Heart right ventricle (tissue), 16 donors: ENCODE measurements around the gene PRKCD. TPM values are rescaled to one million over a fixed set of nuclear protein-coding genes. Genes with fewer than 3 reads are reported as not detected.

Experiments
- ATAC-seq, 8 donors: fragments of 200-7000 bp; cut with Tn5 transposase; one replicate each; pipeline ENCODE4 v1.9.1; 2020; ENCODE audit warnings: mild to moderate bottlenecking in 8 of 8, moderate library complexity in 8 of 8, moderate number of reproducible peaks in 1 of 8
- DNase-seq, 2 donors: peaks; one replicate each; pipeline ENCODE4 v3.0.0-alpha.2; 2020
- H3K27ac ChIP-seq, 10 donors: fragments of 200-600 bp; sonication (generic) in 2 of 10; one replicate each; pipeline versions ENCODE4 v1.5.0 to v1.8.0; 2020 to 2022; ENCODE audit warnings: mild to moderate bottlenecking in 3 of 10
- H3K27me3 ChIP-seq, 7 donors: fragments of 200-600 bp; one replicate each; pipeline ENCODE4 v1.8.0; 2021 to 2022; ENCODE audit warnings: mild to moderate bottlenecking in 2 of 7
- H3K36me3 ChIP-seq, 9 donors: fragments of 200-600 bp; sonication (generic) in 1 of 9; one replicate each; pipeline versions ENCODE4 v1.5.0 to v1.8.0; 2020 to 2022; ENCODE audit warnings: mild to moderate bottlenecking in 2 of 9
- H3K4me1 ChIP-seq, 9 donors: fragments of 200-600 bp; sonication (generic) in 1 of 9; one replicate each; pipeline versions ENCODE4 v1.5.0 to v1.8.0; 2020 to 2022; ENCODE audit warnings: mild to moderate bottlenecking in 4 of 9
- H3K4me3 ChIP-seq, 10 donors: fragments of 200-600 bp; sonication (generic) in 2 of 10; one replicate each; pipeline versions ENCODE4 v1.5.0 to v1.8.0; 2020 to 2022; ENCODE audit warnings: mild to moderate bottlenecking in 7 of 10, moderate library complexity in 2 of 10
- H3K9me3 ChIP-seq, 11 donors: fragments of 200-600 bp in 10 of 11; sonication (generic) in 2 of 11; one replicate each; pipeline versions ENCODE4 v1.5.0 to v1.8.0; 2013 to 2022; ENCODE audit warnings: mild to moderate bottlenecking in 2 of 11, control low read depth in 1 of 11, moderate library complexity in 1 of 11
- CTCF ChIP-seq, 9 donors: fragments of 200-600 bp; sonication (generic) in 2 of 9; IDR thresholded peaks; one replicate each; pipeline versions ENCODE4 v1.5.0 to v1.8.0; 2021 to 2022; ENCODE audit warnings: antibody characterized with exemption in 9 of 9, mild to moderate bottlenecking in 5 of 9, moderate library complexity in 1 of 9
- WGBS, 2 donors: extraction: QIAGEN DNeasy Blood & Tissue Kit; methylation state at CpG; one replicate each; pipeline ENCODE4 v1.1.7; 2013; ENCODE audit warnings: inconsistent platforms in 1 of 2; 5-methylcytosine and 5-hydroxymethylcytosine counted together
- intact Hi-C, 10 donors: fragments of 100-400 bp; cut with DNase I; formaldehyde crosslinking; loops; one replicate each; pipeline versions ENCODE4 v1.11.1 to v1.14.2; 2022
- polyA plus RNA-seq, 2 donors: library from polyadenylated mRNA; stranded (reverse); fragments of 200-250 nt; gene quantifications; one replicate each; pipeline ENCODE4 v1.2.3, GENCODE V29; 2013
- total RNA-seq, 10 donors: library from RNA; stranded (reverse); fragmentation: NEBNext Ultra II Directional in 3 of 10; extraction: Animal tissue kit (Norgen Biotek cat#: 25700) in 3 of 10; gene quantifications; one replicate each; pipeline versions ENCODE4 v1.2.1 to v1.2.4, GENCODE V29; 2021 to 2023
- donor health status: Arrhythmogenic right ventricular cardiomyopathy.
- donor health status: ischemic (EF 13 %, LVEDD 7.1; RV severe dilation, severe dysfunction).
- donor health status: healthy with polysubstance abuse.
- donor health status: DM: no; HTN: yes; CAD: no.
- donor health status: DM: no; HTN: no; CAD: no.
- donor health status: ischemic (EF 25% LVEDD 6.9; RV normal size, moderate dysfunction).
- donor health status: ischemic (EF 25% LVEDD 5.7; RV mildly dilated, moderate dysfunction).
- donor health status: healthy.
- donor health status: DM: yes; HTN: yes; CAD: no.
- donor health status: Ischemic cardiomyopathy.
- donor health status: ischemic (EF 35%, LVEDD 5.7; RV mildly dilated, moderate dysfunction).
- donor health status: nonischemic (EF 11% LVEDD 7.7; RV severe dilation, severe dysfunction).
- donor health status: DM: yes; HTN: yes; CAD: no.
- donor health status: PGD.
- donor health status: ischemic (EF 29% LVEDD 5.4; RV normal size, mild dysfunction).
- donor health status: nonischemic (EF 23%, LVEDD 6.1; RV moderate dilation, normal function).

Gene PRKCD
- total and polyA plus RNA-seq, 12 donors, result 6.6 to 28.3 (median 8.3) TPM

- no peak for ATAC-seq
- Histone ChIP-seq H3K36me3 (peaks cover 0 to 97% (median 15%) of the 10 kb centered on the region in 9 donors), H3K9me3 (no peaks in the 10 kb centered on the region), H3K27me3 (no peaks in the 10 kb centered on the region), H3K4me3 (no peak overlapping the region), H3K27ac (no peak overlapping the region), H3K4me1 (peaks cover 0 to 11% (median 0%) of the 10 kb centered on the region in 9 donors)
- DNase-seq, result no peak
- TF ChIP-seq CTCF (IDR thresholded peaks at IDR 0.05), result no peak
- 93 to 95% methylated on average over 7 of the region's 7 CpGs for WGBS, 2 donors
- intact Hi-C loops, result no loop called here
Observed at GRCh38 chr3:53184701-53185100, 23.7 kb downstream of the PRKCD start.

GRCh38 chr3:53185761-53186465 lies 24.9 kb downstream of the PRKCD start:
- Histone ChIP-seq H3K27ac (no peak overlapping the region), H3K36me3 (peaks cover 0 to 99% (median 15%) of the 10 kb centered on the region in 9 donors), H3K4me1 (no peaks in the 10 kb centered on the region), H3K27me3 (no peaks in the 10 kb centered on the region), H3K4me3 (no peak overlapping the region), H3K9me3 (no peaks in the 10 kb centered on the region)
- intact Hi-C loops, result no loop called here
- TF ChIP-seq CTCF (IDR thresholded peaks at IDR 0.05), result no peak
- WGBS, 2 donors, result 94 to 95% methylated on average over 20 of the region's 20 CpGs
- ATAC-seq, result no peak
- DNase-seq, result no peak

- DNase-seq, result no peak
- ATAC-seq, result no peak
- intact Hi-C loops, result no loop called here
Observed at GRCh38 chr3:53186726-53187125, 25.7 kb downstream of the PRKCD start.

GRCh38 chr3:53187430-53187829 lies 26.4 kb downstream of the PRKCD start:
- intact Hi-C loops, result no loop called here
- ATAC-seq (no peak), DNase-seq (no peak)
- Histone ChIP-seq H3K9me3 (no peaks in the 10 kb centered on the region), H3K27me3 (no peaks in the 10 kb centered on the region), H3K4me1 (peaks cover 0 to 4% (median 0%) of the 10 kb centered on the region in 9 donors), H3K27ac (no peak overlapping the region), H3K4me3 (no peak overlapping the region), H3K36me3 (peaks cover 0 to 99% (median 10%) of the 10 kb centered on the region in 9 donors)
- no peak for TF ChIP-seq CTCF (IDR thresholded peaks at IDR 0.05)
- 89 to 91% methylated on average over 4 of the region's 4 CpGs for WGBS, 2 donors

More at GRCh38 chr3:53186726-53187125, 25.7 kb downstream of the PRKCD start:
- H3K27ac ChIP-seq, result no peak overlapping the region
- no peak overlapping the region for H3K4me3 ChIP-seq
- TF ChIP-seq CTCF (IDR thresholded peaks at IDR 0.05), result no peak
- peaks cover 0 to 99% (median 10%) of the 10 kb centered on the region in 9 donors for H3K36me3 ChIP-seq
- no peaks in the 10 kb centered on the region for H3K27me3 ChIP-seq
- WGBS, 2 donors, result 97 to 98% methylated on average over 9 of the region's 9 CpGs
- H3K4me1 ChIP-seq, result no peaks in the 10 kb centered on the region
- no peaks in the 10 kb centered on the region for H3K9me3 ChIP-seq
